ENCODE measurements around the gene FBXW4.

Gene FBXW4, protein sequence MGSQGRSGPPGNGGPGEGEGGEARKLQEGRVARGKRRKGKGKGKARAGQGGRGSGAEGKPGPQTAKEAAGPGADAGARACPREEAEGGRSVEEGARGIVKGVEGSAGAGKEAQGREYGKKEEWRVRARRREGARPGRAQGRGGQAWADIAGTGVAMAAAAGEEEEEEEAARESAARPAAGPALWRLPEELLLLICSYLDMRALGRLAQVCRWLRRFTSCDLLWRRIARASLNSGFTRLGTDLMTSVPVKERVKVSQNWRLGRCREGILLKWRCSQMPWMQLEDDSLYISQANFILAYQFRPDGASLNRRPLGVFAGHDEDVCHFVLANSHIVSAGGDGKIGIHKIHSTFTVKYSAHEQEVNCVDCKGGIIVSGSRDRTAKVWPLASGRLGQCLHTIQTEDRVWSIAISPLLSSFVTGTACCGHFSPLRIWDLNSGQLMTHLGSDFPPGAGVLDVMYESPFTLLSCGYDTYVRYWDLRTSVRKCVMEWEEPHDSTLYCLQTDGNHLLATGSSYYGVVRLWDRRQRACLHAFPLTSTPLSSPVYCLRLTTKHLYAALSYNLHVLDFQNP

DNA sequence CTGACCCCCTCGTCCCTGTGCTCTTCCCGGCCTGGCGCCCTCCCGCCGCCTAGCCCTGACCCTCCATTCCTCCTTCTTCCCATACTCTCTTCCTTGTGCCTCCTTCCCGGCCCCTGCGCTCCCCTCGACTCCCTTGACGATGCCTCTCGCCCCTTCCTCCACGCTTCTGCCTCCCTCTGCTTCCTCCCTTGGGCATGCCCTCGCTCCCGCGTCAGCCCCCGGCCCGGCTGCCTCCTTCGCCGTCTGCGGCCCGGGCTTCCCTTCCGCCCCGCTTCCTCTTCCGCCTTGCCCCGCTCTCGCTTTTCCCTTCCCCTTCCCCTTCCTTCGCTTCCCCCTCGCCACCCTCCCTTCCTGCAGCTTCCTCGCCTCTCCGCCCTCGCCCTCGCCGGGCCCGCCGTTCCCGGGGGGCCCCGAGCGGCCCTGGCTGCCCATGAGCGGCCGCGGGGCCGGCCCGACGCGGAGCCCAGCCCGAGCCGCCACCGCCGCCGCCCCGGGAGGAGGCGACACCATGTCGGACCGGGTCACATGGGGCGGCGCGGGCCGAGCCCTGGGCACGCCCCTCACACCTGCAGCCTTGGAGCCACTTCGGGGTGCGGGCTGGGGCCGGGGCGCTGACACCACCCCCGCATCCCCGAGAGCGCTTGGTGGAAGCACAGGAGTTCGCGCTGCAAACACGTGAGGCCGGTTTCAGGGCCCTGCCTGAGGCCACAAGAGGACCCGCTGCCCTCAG, at the start of gene FBXW4:
TSS of gene FBXW4 (minus strand) at position 497 of the 730 bp plus-strand sequence. CDS start at position 432, 65 bp downstream.
- TF ChIP-seq, protein P1, sequence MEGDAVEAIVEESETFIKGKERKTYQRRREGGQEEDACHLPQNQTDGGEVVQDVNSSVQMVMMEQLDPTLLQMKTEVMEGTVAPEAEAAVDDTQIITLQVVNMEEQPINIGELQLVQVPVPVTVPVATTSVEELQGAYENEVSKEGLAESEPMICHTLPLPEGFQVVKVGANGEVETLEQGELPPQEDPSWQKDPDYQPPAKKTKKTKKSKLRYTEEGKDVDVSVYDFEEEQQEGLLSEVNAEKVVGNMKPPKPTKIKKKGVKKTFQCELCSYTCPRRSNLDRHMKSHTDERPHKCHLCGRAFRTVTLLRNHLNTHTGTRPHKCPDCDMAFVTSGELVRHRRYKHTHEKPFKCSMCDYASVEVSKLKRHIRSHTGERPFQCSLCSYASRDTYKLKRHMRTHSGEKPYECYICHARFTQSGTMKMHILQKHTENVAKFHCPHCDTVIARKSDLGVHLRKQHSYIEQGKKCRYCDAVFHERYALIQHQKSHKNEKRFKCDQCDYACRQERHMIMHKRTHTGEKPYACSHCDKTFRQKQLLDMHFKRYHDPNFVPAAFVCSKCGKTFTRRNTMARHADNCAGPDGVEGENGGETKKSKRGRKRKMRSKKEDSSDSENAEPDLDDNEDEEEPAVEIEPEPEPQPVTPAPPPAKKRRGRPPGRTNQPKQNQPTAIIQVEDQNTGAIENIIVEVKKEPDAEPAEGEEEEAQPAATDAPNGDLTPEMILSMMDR (IDR thresholded peaks at IDR 0.05): no peak

DNA sequence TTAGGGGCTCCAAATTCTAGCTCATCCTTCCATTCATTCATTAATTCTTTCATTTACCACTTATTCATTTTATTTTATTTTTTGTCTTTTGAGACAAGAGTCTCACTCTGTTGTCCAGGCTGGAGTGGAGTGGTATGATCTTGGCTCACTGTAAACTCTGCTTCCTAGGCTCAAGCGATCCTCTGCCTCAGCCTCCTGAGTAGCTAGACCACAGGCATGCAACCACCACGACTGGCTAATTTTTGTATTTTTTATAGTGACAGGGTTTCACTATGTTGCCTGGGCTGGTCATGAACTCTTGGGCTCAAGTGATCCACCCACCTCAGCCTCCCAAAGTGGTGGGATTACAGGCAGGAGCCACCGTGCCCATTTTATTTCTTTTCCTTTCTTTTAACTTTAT, 49.3 kb upstream of the FBXW4 start:
- TF ChIP-seq, protein P1 (IDR thresholded peaks at IDR 0.05): no peak

DNA sequence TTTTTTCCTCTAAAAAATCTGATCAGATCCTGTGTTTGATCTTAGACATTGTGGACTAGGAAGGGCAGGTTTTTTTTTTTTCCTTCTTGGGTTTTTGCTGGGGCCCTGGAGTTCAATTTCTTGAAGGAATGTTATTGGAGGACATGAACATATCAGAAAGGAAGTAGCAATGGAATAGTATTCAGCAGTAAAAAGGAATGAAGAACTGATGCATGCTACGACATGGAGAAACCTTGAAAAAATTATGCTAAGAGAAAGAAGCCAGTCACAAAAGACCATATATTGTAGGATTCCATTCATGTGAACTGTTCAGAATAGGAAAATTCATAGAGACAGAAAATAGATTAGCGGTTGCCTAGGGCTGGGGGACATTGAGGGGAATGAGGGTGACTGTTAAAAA, 47.0 kb upstream of the FBXW4 start:
- TF ChIP-seq, protein P1 (IDR thresholded peaks at IDR 0.05): no peak

DNA sequence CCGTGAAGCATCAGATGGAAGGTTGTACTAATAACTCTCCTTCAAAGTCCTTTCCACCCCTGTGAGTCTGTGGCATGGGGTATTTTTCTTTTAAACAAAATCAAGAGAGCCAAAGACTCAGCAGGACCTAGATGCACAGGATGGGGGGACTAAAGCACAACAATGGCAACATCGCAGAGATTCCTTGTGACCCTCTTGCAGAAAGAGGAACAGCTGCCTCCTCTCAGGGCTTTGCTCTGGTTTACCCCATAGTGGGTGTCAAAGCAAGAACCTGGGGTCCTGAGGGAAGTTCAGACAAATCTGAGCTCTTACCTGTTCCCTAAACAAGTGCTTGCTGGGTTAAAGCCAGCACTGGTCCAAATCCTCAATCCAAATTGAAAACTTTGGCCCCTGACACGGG, 41.7 kb upstream of the FBXW4 start:
- TF ChIP-seq, protein P1 (IDR thresholded peaks at IDR 0.05): no peak

DNA sequence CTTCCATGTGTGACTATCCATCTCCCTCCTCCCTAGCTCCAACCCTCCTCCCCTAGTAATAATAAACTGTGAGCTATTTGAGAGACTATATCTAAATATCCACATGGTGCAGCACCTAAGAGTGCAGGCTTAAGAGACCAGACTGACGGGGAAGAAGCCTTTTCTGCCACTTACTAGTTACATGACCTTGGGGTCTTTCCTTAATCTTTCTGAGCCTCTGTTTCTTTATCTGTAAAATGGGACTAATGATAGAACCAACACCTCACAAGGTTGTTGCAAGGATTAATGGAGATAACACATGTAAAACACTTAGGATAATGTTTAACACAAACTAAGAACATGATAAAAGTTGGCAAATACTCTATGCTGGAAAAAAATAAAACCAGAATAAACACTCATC, 37.1 kb upstream of the FBXW4 start:
- TF ChIP-seq, protein P1 (IDR thresholded peaks at IDR 0.05): no peak

DNA sequence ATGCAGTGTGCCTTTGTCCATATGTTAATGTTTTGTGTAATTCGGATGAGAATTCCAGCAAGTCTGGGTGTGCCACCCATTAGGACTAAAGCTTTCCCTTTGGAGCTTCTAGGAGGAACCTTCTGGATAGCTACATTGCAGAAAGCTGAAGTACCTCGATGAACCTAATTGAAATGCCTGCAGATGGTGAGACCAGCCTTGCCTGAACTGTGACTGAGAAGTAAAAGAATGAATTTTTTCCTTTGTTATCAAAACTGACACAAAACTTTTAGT, 31.1 kb upstream of the FBXW4 start:
- TF ChIP-seq, protein P1 (IDR thresholded peaks at IDR 0.05): no peak

DNA sequence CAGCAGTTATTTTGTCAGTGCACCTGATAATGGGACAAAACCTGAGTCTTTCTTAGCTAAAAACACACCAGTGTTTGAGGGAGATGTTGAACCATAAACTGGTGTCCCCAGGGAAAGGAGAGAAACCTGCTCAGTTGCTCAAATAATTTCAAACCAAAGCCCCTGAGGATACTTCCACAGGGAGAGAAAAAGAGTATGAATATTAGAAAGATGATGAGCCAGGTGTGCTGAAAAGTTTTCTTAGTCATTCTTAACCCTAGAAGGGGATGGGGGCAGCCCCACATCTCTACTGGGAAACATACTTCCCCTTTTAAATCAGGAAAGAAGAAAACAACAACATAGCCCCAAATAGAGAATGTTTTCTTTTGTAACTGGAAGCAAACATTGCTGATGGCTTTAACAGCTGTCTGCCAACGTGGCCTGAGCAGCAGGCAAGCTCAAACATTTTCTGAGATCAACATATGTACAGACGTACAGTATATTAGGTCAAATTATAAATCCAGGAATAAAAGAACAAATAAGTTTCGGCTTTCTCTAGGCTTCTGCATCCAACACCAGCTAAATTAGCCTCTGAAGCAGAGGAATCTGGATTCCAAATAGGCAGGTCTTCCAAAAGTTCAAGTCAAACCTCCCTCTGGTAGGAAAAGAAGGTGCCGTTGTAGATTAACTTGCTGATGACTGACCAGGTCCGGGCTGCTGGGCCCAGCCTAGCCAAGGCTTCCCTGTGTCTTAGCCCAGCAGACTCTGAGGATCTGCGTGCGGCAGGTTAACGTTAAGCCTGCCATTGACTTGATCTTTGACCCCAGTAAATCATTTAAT, 30.5 kb upstream of the FBXW4 start:
- TF ChIP-seq, protein P1 (IDR thresholded peaks at IDR 0.05): no peak

Measured in LNCAP (cell line).